Upper lobe of right lung (tissue), 1 donor: ENCODE measurements around the gene RBM20. TPM values are rescaled to one million over a fixed set of nuclear protein-coding genes. Genes with fewer than 3 reads are reported as not detected.

Experiments used
- ATAC-seq: fragments of 200-7000 bp; cut with Tn5 transposase; one replicate; pipeline ENCODE4 v1.9.1; 2020; ENCODE audit warnings: mild to moderate bottlenecking, moderate library complexity
- DNase-seq: peaks from one replicate; pipeline ENCODE4 v3.0.0-alpha.2; 2020
- H3K27ac ChIP-seq: fragments of 200-600 bp; one replicate; pipeline ENCODE4 v1.8.0; 2022
- H3K27me3 ChIP-seq: fragments of 200-600 bp; one replicate; pipeline ENCODE4 v1.8.0; 2022; ENCODE audit warnings: mild to moderate bottlenecking
- H3K36me3 ChIP-seq: fragments of 200-600 bp; one replicate; pipeline ENCODE4 v1.8.0; 2022
- H3K4me1 ChIP-seq: fragments of 200-600 bp; one replicate; pipeline ENCODE4 v1.8.0; 2022
- H3K4me3 ChIP-seq: fragments of 200-600 bp; one replicate; pipeline ENCODE4 v1.8.0; 2022; ENCODE audit warnings: mild to moderate bottlenecking
- H3K9me3 ChIP-seq: fragments of 200-600 bp; one replicate; pipeline ENCODE4 v1.8.0; 2022
- CTCF ChIP-seq: fragments of 200-600 bp; IDR thresholded peaks from one replicate; pipeline ENCODE4 v1.8.0; 2022; ENCODE audit warnings: antibody characterized with exemption
- intact Hi-C: fragments of 100-400 bp; cut with DNase I; formaldehyde crosslinking; loops from one replicate; pipeline ENCODE4 v1.11.0; 2022
- total RNA-seq: library from RNA; stranded (reverse); fragmentation: NEBNext Ultra II Directional; extraction: Animal tissue kit (Norgen Biotek cat#: 25700); gene quantifications from one replicate; pipeline ENCODE4 v1.2.1, GENCODE V29; 2021
- donor health status: DM: no; HTN: yes; CAD: no; lungs with severe emphysema.

Gene RBM20
- total RNA-seq, 1 donor from 2014 or later, result 0.41 TPM

GRCh38 chr10:110613996-110614495 lies 30.1 kb upstream of the RBM20 start:
- no peak overlapping the region for H3K4me3 ChIP-seq
- no peaks in the 10 kb centered on the region for H3K4me1 ChIP-seq
- no peak overlapping the region for H3K27ac ChIP-seq
- H3K27me3 ChIP-seq, result no peaks in the 10 kb centered on the region
- intact Hi-C loops, result no loop called here
- no peak for DNase-seq
- no peaks in the 10 kb centered on the region for H3K36me3 ChIP-seq
- H3K9me3 ChIP-seq, result no peaks in the 10 kb centered on the region
- no peak for ATAC-seq
- TF ChIP-seq CTCF, result no peak

DNA sequence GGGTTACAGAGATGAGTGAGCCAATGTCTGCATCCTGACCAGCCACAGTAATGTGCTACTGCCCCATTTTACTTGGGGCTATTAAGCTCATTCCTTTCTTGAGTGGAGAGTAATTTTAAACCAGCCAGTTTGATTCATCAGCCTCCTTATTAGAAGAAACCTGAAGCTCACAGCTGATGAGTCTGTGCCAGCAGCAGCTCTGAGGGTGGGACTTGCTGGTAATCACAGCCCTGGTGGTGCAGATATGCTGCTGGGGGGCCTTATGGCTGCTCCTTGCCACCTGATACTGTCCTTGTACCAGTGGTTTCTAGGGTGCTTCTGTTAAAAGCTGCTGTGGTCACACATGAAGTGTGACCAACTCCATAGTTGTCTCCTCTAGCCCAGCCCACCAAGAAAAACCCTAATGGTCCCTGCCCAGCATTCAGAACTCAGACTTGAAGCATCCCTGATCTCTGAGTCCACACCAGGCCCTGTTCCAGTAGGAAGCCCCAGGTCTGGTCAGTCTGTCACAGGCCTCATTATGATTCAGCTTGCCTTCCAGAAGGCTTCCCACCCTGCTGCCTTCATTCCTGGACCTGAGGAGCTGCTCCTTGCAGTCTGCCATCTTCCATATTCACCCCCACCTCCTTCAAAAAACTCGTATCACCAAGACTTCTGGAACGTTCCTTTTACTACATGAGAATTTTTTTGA lies 28.9 kb upstream of the RBM20 start:
- H3K4me3 ChIP-seq, result no peak overlapping the region
- no peaks in the 10 kb centered on the region for H3K36me3 ChIP-seq
- H3K9me3 ChIP-seq, result no peaks in the 10 kb centered on the region
- ATAC-seq, result no peak
- no peak overlapping the region for H3K27ac ChIP-seq
- TF ChIP-seq CTCF, result no peak
- H3K27me3 ChIP-seq, result no peaks in the 10 kb centered on the region
- intact Hi-C loops, result no loop called here
- no peaks in the 10 kb centered on the region for H3K4me1 ChIP-seq
- no peak for DNase-seq

GRCh38 chr10:110616493-110617033 lies 27.6 kb upstream of the RBM20 start:
- no peak overlapping the region for H3K4me3 ChIP-seq
- intact Hi-C loops, result no loop called here
- no peak for TF ChIP-seq CTCF
- H3K27ac ChIP-seq, result no peak overlapping the region
- DNase-seq (no peak), ATAC-seq (no peak)
- H3K36me3 ChIP-seq, result no peaks in the 10 kb centered on the region
- no peaks in the 10 kb centered on the region for H3K4me1 ChIP-seq
- no peaks in the 10 kb centered on the region for H3K27me3 ChIP-seq
- H3K9me3 ChIP-seq, result no peaks in the 10 kb centered on the region

DNA sequence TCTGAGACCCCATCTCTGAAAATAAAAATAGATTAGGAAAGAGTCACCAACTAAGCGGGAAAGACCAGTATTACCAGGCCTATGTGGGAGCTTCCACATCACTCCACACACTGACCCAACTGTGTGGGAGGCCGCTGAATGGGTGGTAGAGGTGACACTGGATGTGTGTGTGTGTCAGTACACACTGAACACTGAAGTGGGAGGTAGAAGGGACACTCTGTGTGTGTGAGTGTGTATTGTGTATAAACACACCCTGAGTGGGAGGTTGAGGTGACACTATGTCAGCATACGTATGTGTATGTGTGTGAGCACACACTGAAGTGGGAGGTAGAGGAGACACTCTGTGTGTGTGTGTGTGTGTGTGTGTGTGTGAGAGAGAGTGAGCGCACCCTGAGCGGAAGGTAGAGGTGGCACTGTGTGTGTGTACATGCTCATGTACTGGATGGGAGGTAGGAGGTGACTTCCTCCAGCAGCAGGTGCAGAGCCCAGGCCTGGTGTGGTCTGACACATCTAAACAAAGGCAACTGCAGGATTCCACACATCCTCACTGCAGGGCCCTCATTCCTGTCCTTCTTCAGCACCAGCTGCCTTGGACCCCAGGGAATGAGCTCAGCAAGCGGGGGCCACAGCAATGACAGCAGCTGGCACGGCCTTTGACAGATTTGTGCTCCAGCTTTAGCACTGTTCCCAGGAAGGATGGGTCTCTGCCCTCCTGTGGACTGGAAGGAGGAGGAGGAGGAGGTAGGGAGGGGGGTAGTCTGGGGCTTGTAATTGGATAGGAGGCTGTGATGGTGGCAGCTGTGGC lies 26.5 kb upstream of the RBM20 start:
- intact Hi-C loops, result no loop called here

DNA sequence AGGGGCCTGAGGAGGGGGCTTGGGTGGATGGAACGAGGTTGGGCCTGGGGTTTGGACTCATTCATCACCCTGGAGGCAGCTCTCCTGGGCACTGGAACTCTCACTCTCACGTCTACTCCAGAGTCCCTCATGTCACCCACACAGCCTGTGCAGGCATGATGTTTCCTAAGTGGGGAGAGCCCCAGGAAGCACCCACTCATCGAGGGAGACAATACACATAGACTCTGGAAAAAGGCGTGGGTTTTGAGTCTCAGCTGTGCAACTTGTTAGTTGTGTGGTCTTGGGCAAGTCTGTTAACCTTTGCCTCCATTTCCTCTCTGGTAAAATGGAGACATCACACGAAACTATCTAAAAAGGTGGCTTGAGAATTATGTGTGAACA lies 25.9 kb upstream of the RBM20 start:
- Histone ChIP-seq H3K9me3 (no peaks in the 10 kb centered on the region), H3K27ac (no peak overlapping the region), H3K27me3 (no peaks in the 10 kb centered on the region), H3K4me1 (no peaks in the 10 kb centered on the region), H3K4me3 (no peak overlapping the region), H3K36me3 (no peaks in the 10 kb centered on the region)
- intact Hi-C loops, result no loop called here
- no peak for TF ChIP-seq CTCF
- ATAC-seq, result no peak
- no peak for DNase-seq

More for the DNA sequence above, 26.5 kb upstream of the RBM20 start:
- Histone ChIP-seq H3K27ac (no peak overlapping the region), H3K4me3 (no peak overlapping the region), H3K9me3 (no peaks in the 10 kb centered on the region), H3K27me3 (no peaks in the 10 kb centered on the region), H3K36me3 (no peaks in the 10 kb centered on the region), H3K4me1 (no peaks in the 10 kb centered on the region)
- DNase-seq, result no peak
- TF ChIP-seq CTCF, result no peak
- ATAC-seq, result peak; percentile 15
